Left lung (tissue), 10 donors: ENCODE data around the gene FASTKD1. TPM values are rescaled to one million over a fixed set of nuclear protein-coding genes. Genes with fewer than 3 reads are reported as not detected.
"Not testable (repeated sequence)": the region's sequence is repeated elsewhere in the genome, so short reads cannot be mapped to it uniquely, and the experiment has no call there.

Experiments
- ATAC-seq: fragments of 200-7000 bp; cut with Tn5 transposase; one replicate; pipeline ENCODE4 v1.9.1; 2020; ENCODE audit warnings: moderate library complexity
- DNase-seq, 4 donors: peaks; one replicate each; pipeline ENCODE4 v3.0.0-alpha.2; 2013 to 2020
- H3K27ac ChIP-seq, 2 donors: fragments of 200-600 bp; sonication (generic) in 1 of 2; one replicate each; pipeline versions ENCODE4 v1.5.0 to v1.8.0; 2020 to 2021
- H3K27me3 ChIP-seq, 2 donors: fragments of 200-600 bp; sonication (generic) in 1 of 2; one replicate each; pipeline versions ENCODE4 v1.5.0 to v1.8.0; 2020 to 2021
- H3K36me3 ChIP-seq, 2 donors: fragments of 200-600 bp; sonication (generic) in 1 of 2; one replicate each; pipeline versions ENCODE4 v1.5.0 to v1.8.0; 2020 to 2021
- H3K4me1 ChIP-seq, 2 donors: fragments of 200-600 bp; one replicate each; pipeline ENCODE4 v1.8.0; 2021
- H3K4me3 ChIP-seq, 2 donors: fragments of 200-600 bp; sonication (generic) in 1 of 2; one replicate each; pipeline versions ENCODE4 v1.5.0 to v1.8.0; 2020 to 2021; ENCODE audit warnings: mild to moderate bottlenecking in 1 of 2
- H3K9me3 ChIP-seq, 2 donors: fragments of 200-600 bp; sonication (generic) in 1 of 2; one replicate each; pipeline versions ENCODE4 v1.5.0 to v1.8.0; 2020 to 2021
- intact Hi-C, 2 donors: fragments of 100-400 bp; cut with DNase I; formaldehyde crosslinking; loops; one replicate each; pipeline versions ENCODE4 v1.11.2 to v1.14.2; 2022
- polyA plus RNA-seq, 6 donors: library from polyadenylated mRNA; unstranded; fragments of 120-200 nt; gene quantifications; one replicate each; pipeline ENCODE4 v1.2.1, GENCODE V29; 2013; ENCODE audit not compliant: insufficient read length in 6 of 6
- total RNA-seq, 2 donors: library from RNA; stranded (reverse); fragmentation: NEBNext Ultra II Directional; extraction: Animal tissue kit (Norgen Biotek cat#: 25700); gene quantifications; one replicate each; pipeline ENCODE4 v1.2.1, GENCODE V29; 2021
- TF ChIP-seq, protein P1 (sequence below), 2 donors: fragments of 200-600 bp; sonication (generic) in 1 of 2; IDR thresholded peaks; one replicate each; pipeline versions ENCODE4 v1.5.0 to v1.8.0; 2021; ENCODE audit warnings: antibody characterized with exemption in 2 of 2
- donor health status: DM: no; HTN: yes; CAD: no.
- donor health status: DM: no; HTN: no; CAD: no.

Gene FASTKD1
- total and polyA plus RNA-seq, 8 donors, result 29.3 to 47.6 (median 40.1) TPM

DNA sequence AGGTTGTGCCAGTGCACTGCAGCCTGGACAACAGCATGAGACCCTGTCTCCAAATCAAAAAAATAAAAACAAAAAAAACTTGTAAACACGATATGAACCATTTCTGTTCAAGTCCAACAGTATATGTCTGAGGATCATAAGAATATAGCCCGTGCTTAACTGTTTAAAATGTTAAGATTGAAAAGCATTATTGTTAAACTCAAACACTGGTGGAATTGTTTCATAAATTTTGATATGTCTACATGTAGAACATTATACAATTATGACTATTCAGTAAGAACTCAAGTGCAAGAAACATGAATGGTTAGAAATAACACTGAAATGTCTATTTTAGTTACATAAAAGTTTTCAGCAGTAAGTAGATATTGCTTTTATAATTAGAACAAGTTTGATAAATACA is 40.2 kb upstream of the FASTKD1 start:
- no peaks in the 10 kb centered on the region for H3K27me3 ChIP-seq
- H3K36me3 ChIP-seq, result peaks cover 0 to 93% of the 10 kb centered on the region in 2 donors
- intact Hi-C loops, result no loop called here
- H3K4me1 ChIP-seq, result no peaks in the 10 kb centered on the region
- DNase-seq (no peak), ATAC-seq (no peak)
- H3K4me3 ChIP-seq, result no peak overlapping the region
- H3K9me3 ChIP-seq, result no peaks in the 10 kb centered on the region
- H3K27ac ChIP-seq, result no peak overlapping the region
- TF ChIP-seq, protein P1, sequence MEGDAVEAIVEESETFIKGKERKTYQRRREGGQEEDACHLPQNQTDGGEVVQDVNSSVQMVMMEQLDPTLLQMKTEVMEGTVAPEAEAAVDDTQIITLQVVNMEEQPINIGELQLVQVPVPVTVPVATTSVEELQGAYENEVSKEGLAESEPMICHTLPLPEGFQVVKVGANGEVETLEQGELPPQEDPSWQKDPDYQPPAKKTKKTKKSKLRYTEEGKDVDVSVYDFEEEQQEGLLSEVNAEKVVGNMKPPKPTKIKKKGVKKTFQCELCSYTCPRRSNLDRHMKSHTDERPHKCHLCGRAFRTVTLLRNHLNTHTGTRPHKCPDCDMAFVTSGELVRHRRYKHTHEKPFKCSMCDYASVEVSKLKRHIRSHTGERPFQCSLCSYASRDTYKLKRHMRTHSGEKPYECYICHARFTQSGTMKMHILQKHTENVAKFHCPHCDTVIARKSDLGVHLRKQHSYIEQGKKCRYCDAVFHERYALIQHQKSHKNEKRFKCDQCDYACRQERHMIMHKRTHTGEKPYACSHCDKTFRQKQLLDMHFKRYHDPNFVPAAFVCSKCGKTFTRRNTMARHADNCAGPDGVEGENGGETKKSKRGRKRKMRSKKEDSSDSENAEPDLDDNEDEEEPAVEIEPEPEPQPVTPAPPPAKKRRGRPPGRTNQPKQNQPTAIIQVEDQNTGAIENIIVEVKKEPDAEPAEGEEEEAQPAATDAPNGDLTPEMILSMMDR (IDR thresholded peaks at IDR 0.05), result no peak

DNA sequence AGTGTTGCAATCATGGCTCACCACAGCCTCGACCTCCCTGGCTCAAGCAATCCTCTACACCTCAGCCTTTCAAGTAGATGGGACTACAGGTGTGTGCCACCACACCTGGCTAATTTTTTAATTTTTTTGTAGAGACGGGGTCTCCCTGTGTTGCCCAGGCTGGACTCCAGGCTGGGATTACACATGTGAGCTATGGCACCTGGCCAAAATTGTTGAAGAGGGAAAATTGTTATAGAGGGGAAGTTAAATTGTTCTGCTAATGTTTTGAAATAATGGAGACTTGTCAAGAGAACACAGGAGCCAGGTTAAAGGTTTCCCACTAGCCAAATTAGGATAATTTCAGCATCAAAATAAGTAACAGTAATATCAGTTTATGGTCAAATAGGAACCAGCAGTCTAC is 35.6 kb upstream of the FASTKD1 start:
- intact Hi-C loops, result no loop called here
- Histone ChIP-seq H3K4me1 (no peaks in the 10 kb centered on the region), H3K36me3 (peaks cover 0 to 98% of the 10 kb centered on the region in 2 donors), H3K27ac (no peak overlapping the region), H3K9me3 (no peaks in the 10 kb centered on the region), H3K4me3 (no peak overlapping the region), H3K27me3 (no peaks in the 10 kb centered on the region)
- TF ChIP-seq, protein P1 (IDR thresholded peaks at IDR 0.05), result no peak
- ATAC-seq, result no peak
- DNase-seq, result no peak

DNA sequence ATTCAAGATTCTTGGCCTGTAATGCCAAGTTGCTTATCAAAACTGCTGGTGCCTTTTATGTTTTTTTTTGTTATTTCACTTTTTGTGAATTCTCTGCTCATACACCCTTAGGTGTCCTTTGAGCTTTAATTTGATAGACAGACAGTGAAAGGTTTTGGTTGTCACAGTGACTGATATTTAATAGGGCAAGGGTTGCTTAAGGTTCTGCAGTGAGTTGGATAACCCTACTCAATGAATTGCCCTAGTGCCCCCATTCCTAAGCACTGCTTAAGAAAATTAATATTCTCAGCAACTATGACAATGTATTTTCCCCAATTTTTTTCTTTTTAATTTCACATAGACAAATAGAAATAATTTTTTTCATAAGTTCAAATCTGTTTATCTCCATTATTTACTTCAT is 25.9 kb upstream of the FASTKD1 start:
- intact Hi-C loops, result no loop called here
- no peaks in the 10 kb centered on the region for H3K9me3 ChIP-seq
- H3K4me1 ChIP-seq, result no peaks in the 10 kb centered on the region
- no peak overlapping the region for H3K27ac ChIP-seq
- TF ChIP-seq, protein P1 (IDR thresholded peaks at IDR 0.05), result no peak
- peaks cover 0 to 5% of the 10 kb centered on the region in 2 donors for H3K36me3 ChIP-seq
- ATAC-seq (no peak), DNase-seq (no peak)
- H3K27me3 ChIP-seq, result no peaks in the 10 kb centered on the region
- no peak overlapping the region for H3K4me3 ChIP-seq

DNA sequence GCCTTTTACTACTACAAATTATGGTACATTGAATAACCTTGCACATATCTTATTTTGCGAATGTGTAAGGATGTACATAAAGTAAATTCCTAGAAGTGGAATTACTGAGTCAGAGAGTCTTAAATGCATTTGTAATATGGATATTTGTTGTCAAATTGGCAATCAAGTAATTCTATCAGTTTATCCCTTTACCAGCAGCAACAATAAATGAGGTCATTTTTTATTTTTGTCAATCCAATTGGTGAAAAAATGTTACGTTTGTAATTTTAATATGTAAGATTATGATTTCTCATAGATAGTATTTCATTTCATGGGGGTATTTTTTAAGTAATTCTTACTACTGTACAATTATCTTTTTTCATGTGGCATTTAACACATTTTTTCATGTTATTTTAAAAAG is 25.3 kb upstream of the FASTKD1 start:
- Histone ChIP-seq H3K4me3 (no peak overlapping the region), H3K9me3 (no peaks in the 10 kb centered on the region), H3K4me1 (no peaks in the 10 kb centered on the region), H3K36me3 (no peaks in the 10 kb centered on the region), H3K27me3 (no peaks in the 10 kb centered on the region), H3K27ac (no peak overlapping the region)
- TF ChIP-seq, protein P1 (IDR thresholded peaks at IDR 0.05), result no peak
- no peak for ATAC-seq
- DNase-seq, result no peak
- intact Hi-C loops, result no loop called here

DNA sequence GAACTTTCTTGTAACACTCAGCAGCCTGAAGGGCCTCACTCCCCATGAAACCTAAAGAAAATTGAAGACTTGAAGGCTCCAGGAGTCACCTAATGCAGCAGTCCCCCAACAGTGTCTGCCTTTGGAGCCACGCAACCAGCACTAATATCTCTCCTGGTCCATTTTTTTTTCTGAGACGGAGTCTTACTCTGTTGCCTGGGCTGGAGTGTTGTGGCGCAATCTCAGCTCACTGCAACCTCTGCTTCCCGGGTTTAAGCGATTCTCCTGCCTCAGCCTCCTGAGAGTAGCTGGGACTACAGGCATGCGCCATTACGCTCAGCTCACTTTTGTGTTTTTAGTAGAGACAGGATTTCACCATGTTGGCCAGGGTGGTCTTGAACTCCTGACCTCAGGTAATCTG is 22.9 kb upstream of the FASTKD1 start:
- H3K27ac ChIP-seq, H3K4me3 ChIP-seq, DNase-seq, ATAC-seq, H3K27me3 ChIP-seq, H3K9me3 ChIP-seq, H3K36me3 ChIP-seq, H3K4me1 ChIP-seq, intact Hi-C loops: not testable (repeated sequence)

DNA sequence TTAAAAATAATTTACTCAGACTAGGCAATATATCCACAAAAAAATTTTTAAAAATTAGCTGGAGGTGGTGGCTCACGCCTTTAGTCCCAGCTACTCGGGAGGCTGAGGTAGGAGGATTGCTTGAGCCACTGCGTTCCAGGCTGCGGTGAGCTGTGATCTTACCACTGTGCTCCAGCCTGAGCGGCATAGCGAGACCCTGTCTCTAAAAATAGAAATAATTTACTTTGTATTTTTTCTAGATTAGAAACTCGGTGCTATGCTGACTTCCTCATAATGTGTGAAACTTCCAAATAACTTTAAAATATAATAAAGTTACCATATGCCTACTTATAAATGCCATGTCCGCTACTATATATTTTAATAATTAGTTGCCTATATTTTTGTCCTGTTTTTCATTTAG is 17.1 kb upstream of the FASTKD1 start:
- Histone ChIP-seq H3K27ac (no peak overlapping the region), H3K27me3 (no peaks in the 10 kb centered on the region), H3K9me3 (no peaks in the 10 kb centered on the region), H3K36me3 (no peaks in the 10 kb centered on the region), H3K4me3 (no peak overlapping the region), H3K4me1 (peaks cover 10 to 47% of the 10 kb centered on the region in 2 donors)
- ATAC-seq (no peak), DNase-seq (no peak)
- TF ChIP-seq, protein P1 (IDR thresholded peaks at IDR 0.05), result no peak
- intact Hi-C loops, result no loop called here
